ENCODE measurements around the gene ETHE1.

GRCh38 chr19:43471091-43471490, 55.9 kb downstream of the ETHE1 start:
- no peak for TF ChIP-seq CTCF (IDR thresholded peaks at IDR 0.05)
- no peak for TF ChIP-seq ZFX (IDR thresholded peaks at IDR 0.05; ENCODE audit: borderline replicate concordance)

Data from 22Rv1 (cell line).